ENCODE data around the gene NPHP4. TPM values are rescaled to one million over a fixed set of nuclear protein-coding genes. Genes with fewer than 3 reads are reported as not detected.
"Not testable (repeated sequence)": the region's sequence is repeated elsewhere in the genome, so short reads cannot be mapped to it uniquely, and the experiment has no call there.

The NPHP4 gene
- total RNA-seq, 2 donors from 2014 or later = 6.9 to 7.7 TPM

DNA sequence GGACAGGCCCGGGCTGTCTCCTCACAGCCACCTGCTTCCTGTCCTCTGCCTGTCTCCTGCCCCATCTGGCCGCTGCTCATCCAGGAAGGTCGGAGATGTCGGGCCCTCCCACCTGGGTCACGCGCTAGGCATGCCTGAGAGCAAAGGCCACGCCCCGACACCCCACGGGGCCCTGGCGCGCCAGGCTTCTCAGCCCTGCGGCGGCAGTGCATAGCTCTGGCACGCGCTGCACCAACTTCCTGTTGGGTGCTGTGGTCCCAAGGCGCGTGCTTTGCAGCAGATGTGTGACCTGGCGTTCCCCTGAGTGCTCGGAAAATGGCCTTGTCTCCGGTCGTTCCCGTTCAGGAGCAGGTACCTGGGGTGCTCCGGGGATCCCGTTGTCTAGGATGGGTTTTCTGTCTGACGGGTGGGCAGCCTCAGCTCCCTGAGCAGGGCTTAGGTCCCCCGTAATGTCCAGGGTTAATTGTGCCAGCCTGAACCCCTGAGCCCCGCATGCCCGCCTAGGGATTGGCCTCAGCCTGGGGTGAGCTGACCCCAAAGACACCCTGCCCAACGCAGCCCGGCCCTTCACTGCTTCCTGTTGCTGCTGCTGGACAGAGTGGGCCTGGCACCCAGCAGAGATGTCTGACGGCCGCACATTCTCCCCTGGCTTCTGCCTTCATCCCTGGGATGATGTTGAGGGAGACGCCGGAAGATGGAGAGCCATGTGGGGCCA, 34.0 kb upstream of the NPHP4 start:
- DNase-seq (ENCODE audit: low spot score) = peak; percentile 95
- intact Hi-C loops (cut with DNase I) = no loop called here

DNA sequence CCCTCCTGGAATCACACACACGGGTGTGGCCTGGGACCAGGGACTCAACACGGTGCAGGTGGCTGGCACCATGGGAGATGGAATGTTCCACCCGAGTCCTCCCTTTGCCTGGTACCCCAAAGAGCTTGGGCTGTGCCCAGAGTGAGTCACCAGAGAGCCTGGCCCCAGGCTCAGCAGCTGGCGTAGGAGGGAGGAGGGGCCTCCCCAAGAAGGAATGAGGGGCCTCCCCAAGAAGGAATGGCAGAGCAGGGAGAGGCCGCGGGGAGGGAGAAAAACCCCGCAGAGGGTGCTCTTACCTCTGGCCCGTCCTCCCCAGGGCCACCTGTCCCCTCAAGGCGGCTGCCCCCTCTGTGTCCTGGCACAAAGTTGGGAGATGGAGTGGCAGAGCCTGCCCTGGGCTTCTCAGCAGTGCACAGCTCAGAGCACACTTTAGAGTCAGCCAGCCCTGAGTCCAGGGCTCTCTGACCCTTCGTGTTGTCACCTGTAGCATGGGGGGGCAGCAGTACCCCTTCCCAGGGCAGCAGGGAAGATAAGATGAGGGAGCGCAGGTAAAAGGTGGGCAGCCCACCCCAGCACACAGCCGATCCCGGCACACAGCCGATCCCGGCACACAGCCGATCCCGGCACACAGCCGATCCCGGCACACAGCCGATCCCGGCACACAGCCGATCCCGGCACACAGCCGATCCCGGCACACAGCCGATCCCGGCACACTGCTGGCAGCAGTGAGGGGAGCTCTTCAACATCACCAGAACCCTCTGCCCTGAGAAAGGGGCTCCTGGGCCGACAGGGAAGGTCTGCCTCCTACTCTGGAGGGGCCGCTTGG, 33.3 kb upstream of the NPHP4 start:
- intact Hi-C loops (cut with DNase I) = no loop called here
- no peak for DNase-seq (ENCODE audit: low spot score)

DNA sequence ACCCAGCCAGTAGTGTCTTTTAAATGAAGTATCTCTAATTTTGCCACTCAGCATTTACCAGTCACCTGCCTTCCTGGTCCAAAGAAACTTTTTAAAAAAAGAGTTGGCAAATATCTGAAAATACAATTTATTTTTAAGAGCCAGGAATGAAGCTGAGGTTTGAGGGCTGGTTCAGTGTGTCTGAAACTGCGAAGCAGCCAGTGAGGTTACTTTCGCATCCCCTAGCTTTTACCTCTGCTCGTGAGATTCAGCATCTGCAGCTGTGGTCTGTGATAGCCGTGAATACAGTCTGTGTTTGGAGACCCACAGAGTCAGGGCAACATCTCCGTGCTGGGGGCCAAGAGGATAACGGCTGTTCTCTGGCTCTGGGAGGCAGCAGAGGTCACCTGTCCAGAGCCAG, 32.2 kb upstream of the NPHP4 start:
- DNase-seq (ENCODE audit: low spot score) = no peak
- intact Hi-C loops (cut with DNase I) = no loop called here

DNA sequence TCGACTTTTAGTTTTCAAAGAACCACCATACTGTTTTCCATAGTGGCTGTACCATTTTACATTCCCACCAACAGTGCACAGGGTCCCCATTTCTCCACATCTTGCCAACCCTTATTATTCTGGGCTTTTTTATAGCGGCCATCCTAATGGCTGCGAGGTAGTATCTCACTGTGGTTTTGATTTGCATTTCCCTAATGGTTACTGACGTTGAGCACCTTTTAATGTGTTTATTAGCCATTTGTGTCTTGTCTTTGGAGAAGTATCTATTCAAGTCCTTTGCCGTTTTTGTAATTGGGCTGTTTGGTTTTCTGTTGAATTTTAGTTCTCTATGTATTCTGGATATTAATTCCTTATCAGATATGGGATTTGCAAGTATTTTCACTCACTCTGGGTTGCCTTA, 31.1 kb upstream of the NPHP4 start:
- no peak for DNase-seq (ENCODE audit: low spot score)
- intact Hi-C loops (cut with DNase I) = no loop called here

DNA sequence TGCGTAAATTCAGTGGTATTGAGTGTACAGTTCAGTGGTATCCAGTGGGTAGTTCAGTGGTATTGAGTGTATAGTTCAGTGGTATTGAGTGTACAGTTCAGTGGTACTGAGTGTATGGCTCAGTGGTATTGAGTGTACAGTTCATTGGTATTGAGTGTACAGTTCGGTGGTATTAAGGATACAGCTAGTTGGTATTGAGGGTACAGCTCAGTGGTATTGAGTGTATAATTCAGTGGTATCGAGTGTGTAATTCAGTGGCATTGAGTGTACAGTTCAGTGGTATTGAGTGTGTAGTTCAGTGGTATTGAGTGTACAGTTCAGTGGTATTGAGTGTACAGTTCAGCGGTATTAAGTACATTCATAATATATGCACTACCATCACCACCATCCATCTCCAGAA, 30.0 kb upstream of the NPHP4 start:
- intact Hi-C loops (cut with DNase I) = no loop called here
- no peak for DNase-seq (ENCODE audit: low spot score)

DNA sequence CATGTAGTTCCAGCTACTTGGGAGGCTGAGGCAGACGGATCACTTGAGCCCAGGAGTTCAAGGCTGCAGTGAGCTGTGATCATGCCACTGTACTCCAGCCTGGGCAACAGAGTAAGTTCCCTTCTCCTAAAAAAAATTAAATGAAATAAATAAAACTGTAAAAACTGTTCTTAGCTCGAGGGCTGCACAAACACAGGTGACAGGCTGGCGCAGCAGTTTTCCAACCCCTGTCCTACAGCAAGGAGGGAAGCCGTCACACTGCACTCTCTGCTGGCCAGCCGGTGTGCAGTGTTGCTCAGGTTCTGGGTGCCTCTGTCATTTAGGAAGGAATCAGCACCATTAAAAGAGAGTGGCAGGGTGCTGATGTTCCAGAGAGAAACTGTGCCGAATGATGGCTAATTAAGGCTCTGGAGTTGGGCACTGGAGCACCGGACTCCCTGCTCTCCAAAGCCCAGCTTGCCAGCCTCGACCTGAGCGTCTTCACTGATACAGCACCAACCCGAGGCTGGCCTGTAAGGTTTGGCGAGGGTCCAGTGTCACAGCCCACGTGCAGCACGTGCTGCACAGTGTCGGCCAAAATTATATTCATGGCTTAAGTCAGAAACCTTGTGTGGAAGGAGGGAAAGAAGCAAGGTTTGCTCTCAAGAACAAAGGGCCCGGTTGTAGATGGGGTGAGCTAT, 27.1 kb upstream of the NPHP4 start:
- intact Hi-C loops (cut with DNase I) = no loop called here
- no peak for DNase-seq (ENCODE audit: low spot score)

DNA sequence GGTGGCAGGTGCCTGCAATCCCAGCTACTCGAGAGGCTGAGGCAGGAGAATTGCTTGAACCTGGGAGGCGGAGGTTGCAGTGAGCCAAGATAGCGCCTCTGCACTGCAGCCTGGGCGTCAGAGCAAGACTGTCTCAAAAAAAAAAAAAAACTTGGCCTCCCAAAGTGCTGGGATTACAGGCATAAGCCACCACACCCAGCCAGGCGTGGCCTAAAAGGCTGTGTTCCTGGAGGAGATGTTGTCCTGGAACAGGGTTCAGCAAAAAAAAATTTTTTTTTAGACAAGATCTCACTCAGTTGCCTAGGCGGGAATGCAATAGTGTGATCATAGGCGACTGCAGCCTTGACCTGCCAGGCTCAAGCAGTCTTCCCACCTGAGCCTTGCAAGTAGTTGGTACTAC, 25.4 kb upstream of the NPHP4 start:
- intact Hi-C loops (cut with DNase I); DNase-seq (ENCODE audit: low spot score): not testable (repeated sequence)

DNA sequence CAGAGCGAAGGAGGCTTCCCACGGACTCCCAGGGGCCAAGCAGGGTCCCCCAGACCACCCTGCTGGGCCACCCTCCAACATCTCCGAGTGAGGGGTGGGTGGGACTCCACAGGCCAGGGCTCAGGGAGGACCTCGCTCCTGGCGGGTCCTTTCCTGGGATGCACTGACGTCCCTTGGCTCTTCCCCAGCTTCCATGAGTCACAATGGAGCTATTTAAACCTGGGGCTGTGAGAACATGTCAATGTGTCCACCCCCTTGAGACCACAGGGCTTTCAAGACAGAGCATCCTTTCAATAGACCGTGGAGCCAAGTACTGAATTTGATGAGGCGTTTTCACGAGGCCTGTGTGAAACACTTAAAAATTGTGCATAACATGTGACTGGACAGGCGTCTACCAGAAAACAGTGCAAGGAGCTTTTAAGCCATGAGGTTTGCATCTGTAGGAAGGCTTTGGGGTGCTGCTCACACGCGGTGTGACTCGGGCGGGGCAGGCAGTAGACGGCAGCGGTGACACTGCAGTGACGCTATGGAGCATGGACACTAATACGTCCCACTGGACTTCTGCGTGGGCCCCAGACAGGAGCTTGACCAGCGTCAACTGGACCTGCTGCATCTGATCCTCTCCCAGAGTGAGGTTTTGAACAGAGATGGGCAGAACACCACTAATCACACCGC, 24.1 kb upstream of the NPHP4 start:
- intact Hi-C loops (cut with DNase I) = no loop called here
- no peak for DNase-seq (ENCODE audit: low spot score)

DNA sequence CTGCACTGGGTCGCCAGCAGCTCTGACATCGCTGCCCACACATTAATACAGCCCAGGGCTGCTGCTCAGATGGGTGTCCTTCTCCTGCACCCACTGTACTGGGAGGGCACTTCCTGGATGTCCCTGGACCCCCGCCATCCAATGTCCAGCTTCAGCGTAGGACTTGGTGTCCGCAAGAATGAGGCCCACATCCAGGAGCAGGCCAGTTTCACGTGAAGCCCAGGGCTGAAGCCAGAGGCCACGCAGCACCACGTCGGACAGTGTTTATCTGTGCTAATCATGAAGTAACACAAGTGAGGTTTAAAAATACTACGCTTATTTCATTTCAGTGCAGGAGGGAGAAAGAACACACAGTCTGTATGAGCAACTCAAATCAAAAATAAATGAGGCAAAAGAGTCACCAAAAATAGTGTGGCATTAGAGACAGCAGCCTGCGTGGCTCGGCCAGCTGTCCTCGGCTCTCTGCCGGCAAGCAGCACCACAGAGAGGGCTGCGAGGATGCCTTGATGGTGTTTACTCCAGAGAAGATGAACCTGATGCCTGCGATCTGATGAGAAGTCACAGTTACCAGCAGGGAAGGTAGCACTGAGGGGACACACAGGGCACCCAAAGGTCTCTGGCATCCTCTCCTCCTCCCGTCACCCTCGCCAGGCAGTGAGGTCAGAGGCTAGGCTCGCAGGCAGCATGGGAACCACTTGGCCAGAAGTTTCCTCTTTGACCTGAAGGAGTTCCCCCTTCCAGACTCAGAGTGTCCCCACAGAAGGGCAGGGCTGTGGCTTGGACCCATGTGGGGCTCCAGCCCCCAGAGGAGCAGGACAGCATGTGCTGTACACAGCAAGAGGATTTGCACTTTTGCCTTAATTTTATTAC, 22.1 kb upstream of the NPHP4 start:
- intact Hi-C loops (cut with DNase I) = no loop called here
- DNase-seq (ENCODE audit: low spot score) = no peak

DNA sequence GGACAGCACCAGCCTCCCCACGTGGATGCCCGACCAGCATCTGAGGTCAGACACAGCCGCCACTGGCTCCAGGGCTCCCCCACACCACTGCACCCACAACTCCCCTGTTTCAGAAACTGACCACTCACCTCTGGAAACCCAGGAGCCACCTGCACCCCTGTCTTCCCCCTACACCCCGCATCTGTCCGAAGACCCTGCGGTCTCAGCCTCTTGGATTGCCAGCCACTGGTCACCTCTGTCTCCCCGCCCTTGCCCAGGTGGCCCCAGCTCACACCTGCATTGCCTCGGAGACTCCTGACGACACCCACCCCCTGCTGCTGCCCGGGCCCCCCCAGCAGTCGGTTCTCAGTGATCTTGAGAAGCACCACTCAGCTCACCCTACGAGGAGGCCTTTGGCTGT, 21.3 kb upstream of the NPHP4 start:
- intact Hi-C loops (cut with DNase I) = no loop called here
- no peak for DNase-seq (ENCODE audit: low spot score)

DNA sequence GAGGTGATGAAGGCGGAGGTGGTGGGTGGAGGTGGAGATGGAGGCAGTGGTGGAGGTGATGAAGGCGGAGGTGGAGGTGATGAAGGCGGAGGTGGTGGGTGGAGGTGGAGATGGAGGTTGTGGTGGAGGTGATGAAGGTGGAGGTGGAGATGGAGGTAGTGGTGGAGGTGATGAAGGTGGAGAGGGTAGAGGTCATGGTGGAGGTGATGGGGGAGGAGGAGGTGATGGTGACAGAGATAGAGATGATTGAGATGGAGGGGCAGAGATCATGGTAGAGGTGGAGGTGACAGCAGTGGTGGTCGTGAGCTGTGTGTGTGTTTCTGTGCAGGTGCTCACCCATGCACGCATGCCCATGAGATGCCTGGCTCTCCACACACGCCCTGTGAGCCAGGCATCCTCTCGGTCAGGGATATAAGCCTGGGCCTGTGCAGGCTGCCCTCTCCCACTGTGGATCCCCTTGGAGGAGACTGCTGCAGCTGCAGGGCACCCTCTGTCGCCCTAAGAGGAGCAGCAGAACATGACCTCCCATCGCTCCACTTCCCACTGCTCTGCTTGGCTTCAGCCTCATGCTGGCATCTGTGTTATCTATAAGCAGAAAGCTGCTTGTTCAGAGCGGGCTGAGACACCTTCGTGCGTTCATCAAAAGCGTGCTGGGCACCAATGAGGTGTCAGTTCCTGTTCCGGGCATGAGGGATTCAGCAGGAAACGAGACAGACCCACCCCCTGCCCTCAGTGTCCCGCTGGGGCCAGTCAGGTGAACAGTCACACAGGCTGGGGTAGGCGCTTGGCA, 20.5 kb upstream of the NPHP4 start:
- DNase-seq (ENCODE audit: low spot score) = peak; percentile 9
- intact Hi-C loops (cut with DNase I) = no loop called here

DNA sequence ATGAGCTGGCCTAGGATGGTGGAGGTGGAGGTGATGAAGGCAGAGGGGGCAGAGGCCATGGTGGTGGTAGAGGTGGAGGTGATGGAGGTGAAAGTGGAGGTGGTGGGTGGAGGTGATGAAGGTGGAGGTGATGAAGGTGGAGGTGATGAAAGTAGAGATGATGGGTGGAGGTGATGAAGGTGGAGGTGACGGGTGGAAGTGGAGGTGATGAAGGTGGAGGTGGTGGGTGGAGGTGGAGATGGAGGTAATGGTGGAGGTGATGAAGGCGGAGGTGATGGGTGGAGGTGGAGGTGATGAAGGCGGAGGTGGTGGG, 19.7 kb upstream of the NPHP4 start:
- intact Hi-C loops (cut with DNase I) = no loop called here
- peak; percentile 20 for DNase-seq (ENCODE audit: low spot score)

DNA sequence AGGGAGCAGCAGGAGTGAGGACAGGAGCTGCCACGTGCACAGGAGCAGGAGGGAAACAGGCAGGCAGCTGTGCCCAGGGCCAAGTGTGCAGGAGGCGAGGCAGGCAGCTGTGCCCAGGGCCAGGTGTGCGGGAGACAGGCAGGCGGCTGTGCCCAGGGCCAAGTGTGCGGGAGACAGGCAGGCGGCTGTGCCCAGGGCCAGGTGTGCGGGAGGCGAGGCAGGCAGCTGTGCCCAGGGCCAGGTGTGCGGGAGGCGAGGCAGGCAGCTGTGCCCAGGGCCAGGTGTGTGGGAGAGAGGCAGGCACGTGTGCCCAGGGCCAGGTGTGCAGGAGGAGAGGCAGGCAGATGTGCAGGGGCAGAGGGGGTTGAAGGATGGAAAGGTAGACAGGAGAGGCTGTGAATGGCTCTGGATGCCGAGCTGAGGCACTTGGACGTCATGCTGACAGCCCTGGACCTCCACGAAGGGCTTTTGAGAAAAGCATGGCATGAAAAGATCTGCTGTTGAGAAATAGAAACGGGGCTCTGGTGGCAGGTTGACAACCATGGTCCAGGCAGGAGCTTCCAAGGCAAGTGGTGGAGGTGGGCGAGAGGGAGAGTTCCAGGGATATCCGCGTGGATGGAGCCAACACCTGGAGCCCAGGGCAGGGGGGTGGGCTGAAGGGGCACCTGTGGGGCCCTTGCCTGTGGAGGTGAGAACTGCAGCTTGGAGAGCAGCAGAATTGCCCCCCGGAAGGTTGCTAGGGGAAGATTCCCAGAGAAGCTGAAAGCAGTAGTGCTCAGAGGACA, 19.1 kb upstream of the NPHP4 start:
- DNase-seq (ENCODE audit: low spot score) = peak; percentile 58
- intact Hi-C loops (cut with DNase I) = no loop called here

DNA sequence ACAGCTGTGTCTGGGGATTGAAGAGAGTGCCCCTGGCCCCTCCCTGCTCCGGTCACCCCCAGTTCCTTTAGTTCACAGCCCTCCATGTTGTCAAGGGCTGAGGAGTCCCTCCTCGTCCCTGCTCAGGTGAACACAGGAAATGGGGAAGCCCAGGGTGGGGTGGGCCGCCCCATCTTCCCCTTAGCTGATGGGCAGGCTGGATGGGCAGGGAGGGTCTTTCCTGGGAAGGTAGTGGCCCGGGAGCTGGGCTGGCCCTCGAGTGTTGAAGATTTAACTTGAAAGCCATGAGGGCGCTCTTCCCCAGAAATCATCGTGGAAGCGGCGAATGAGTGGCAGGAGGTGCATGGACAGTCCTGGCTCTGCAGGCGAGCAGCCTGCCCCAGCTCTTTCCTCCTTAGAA, 18.3 kb upstream of the NPHP4 start:
- intact Hi-C loops (cut with DNase I) = no loop called here
- DNase-seq (ENCODE audit: low spot score) = peak; percentile 78

DNA sequence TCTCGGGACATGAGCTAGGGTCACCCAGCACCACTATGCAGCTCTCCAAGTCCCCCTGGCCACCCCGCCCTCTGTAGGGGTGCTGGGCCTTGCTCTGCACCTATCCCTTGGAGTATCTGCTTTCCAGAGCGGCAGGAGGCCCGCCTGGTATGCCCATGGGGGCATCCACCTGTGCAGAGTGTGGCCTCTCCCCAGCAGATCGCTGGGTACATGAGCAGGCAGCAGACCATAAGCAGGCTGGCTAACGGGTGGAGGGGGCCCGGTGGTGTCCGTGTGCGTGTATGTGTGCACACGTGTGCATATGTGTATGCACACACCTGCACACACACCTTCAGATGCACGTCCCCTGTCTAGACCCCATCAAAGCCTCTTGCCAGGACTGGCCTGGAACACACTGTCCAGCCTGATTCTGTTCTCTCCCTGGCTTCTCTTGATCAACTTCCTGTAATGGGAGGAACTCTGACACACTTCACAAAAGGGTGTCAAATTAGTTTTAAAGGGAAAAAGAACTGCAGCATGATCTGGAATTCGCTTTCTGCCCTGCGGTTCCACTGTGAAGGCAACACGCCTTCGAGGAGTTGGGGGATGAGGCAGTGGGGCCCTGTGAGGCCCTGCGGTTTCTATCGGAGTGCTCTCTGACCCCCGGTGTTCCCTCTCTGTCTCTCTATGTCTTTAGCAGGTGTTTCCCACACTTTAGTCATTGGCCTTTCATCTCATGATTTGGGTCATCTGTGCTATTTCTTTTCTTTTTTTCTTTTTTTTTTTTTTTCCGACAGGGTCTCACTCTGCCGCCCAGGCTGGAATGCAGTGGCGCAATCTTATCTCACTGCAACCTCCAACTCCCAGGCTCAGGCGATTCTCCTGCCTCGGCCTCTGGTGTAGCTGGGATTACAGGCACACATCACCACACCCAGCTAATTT, 17.2 kb upstream of the NPHP4 start:
- intact Hi-C loops (cut with DNase I) = no loop called here
- peak; percentile 58 for DNase-seq (ENCODE audit: low spot score)

DNA sequence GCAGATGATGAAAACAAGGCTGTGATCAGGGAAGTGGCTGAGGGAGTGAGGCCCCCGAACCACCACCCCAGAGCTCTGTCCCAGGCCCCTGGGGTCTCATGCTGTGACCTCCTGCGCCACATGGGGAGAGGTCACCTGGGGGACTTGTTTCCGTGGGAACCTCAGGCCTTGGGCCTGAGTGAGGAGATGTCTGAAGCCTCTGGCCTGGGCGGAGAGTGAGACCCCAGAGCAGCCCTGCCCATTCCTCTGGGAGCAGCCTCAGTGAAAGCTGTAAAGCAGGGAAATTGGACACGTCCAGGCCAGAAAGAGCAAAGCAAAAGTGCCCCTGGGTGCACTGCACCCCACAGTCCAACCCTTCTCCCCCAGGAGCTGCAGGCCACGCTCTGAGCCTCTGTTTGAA, 16.5 kb upstream of the NPHP4 start:
- DNase-seq (ENCODE audit: low spot score) = peak; percentile 45
- intact Hi-C loops (cut with DNase I) = no loop called here

DNA sequence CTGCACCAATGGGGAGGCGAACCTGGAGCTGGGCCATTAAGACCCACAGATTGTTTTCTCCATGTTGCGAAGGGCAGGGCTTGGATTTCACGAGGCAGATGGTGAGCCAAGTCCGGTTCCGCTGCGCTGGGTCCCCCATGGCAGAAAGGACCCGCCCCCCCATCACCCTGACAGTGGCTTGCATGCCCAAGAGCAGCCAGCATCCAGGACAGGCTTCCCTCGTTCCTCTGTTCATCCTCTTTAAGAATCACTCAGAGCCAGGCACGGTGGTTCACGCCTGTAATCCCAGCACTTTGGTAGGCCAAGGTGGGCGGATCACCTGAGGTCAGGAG, 15.8 kb upstream of the NPHP4 start:
- DNase-seq (ENCODE audit: low spot score) = peak; percentile 68
- intact Hi-C loops (cut with DNase I) = no loop called here

Measured in posterior vena cava (tissue), 2 donors.